ENCODE results near the gene ISM1.

The ISM1 gene

GRCh38 chr20:13220904-13221297 lies at the start of gene ISM1:
ISM1 (plus strand) TSS chr20:13221274; CDS start chr20:13221777, 503 bp downstream.
- DNase-seq = no peak

GRCh38 chr20:13173201-13173600 lies 47.9 kb upstream of the ISM1 start:
- no peak for DNase-seq

GRCh38 chr20:13174402-13174801 lies 46.7 kb upstream of the ISM1 start:
- no peak for DNase-seq

- no peak for DNase-seq
Measured at GRCh38 chr20:13180986-13181889, 39.8 kb upstream of the ISM1 start.

GRCh38 chr20:13183005-13183404 lies 38.1 kb upstream of the ISM1 start:
- no peak for DNase-seq

GRCh38 chr20:13186043-13186774 lies 34.9 kb upstream of the ISM1 start:
- no peak for DNase-seq

- no peak for DNase-seq
Measured at GRCh38 chr20:13187899-13188298, 33.2 kb upstream of the ISM1 start.

- DNase-seq = no peak
Measured at GRCh38 chr20:13199279-13199678, 21.8 kb upstream of the ISM1 start.

- DNase-seq = no peak
Measured at GRCh38 chr20:13200767-13201500, 20.1 kb upstream of the ISM1 start.

- no peak for DNase-seq
Measured at GRCh38 chr20:13202565-13202964, 18.5 kb upstream of the ISM1 start.

GRCh38 chr20:13205425-13205824 lies 15.6 kb upstream of the ISM1 start:
- DNase-seq = no peak

- no peak for DNase-seq
Measured at GRCh38 chr20:13205848-13206434, 15.1 kb upstream of the ISM1 start.

GRCh38 chr20:13207016-13207415 lies 14.1 kb upstream of the ISM1 start:
- DNase-seq = no peak

GRCh38 chr20:13211956-13212618 lies 9.0 kb upstream of the ISM1 start:
- DNase-seq = no peak

- DNase-seq = no peak
Measured at GRCh38 chr20:13212750-13213149, 8.3 kb upstream of the ISM1 start.

GRCh38 chr20:13213335-13213734 lies 7.7 kb upstream of the ISM1 start:
- no peak for DNase-seq

GRCh38 chr20:13216533-13216932 lies 4.5 kb upstream of the ISM1 start:
- DNase-seq = no peak

- DNase-seq = no peak
Measured at GRCh38 chr20:13219327-13220193, 1.5 kb upstream of the ISM1 start.

GRCh38 chr20:13220194-13220903 lies 725 bp upstream of the ISM1 start:
- DNase-seq = no peak

- no peak for DNase-seq
Measured at GRCh38 chr20:13221313-13221672, 219 bp downstream of the ISM1 start.
